Thyroid gland (tissue), 4 donors: ENCODE data around the gene TMPRSS11D. TPM values are rescaled to one million over a fixed set of nuclear protein-coding genes. Genes with fewer than 3 reads are reported as not detected.
A peak's percentile ranks its signal among the peaks of the same experiment; 100 is the strongest.

Experiments
- DNase-seq, 2 donors: peaks; one replicate each; pipeline ENCODE4 v3.0.0-alpha.2; 2019
- H3K27ac ChIP-seq, 3 donors: fragments of 200-600 bp; sonication (generic); 1 replicate in 2 of 3; 2 replicates in 1 of 3; pipeline ENCODE4 v1.5.1; 2016 to 2019; ENCODE audit warnings: mild to moderate bottlenecking in 1 of 3, moderate library complexity in 1 of 3
- H3K27me3 ChIP-seq: fragments of 200-600 bp; sonication (generic); one replicate; pipeline ENCODE4 v1.5.1; 2019
- H3K36me3 ChIP-seq, 2 donors: fragments of 200-600 bp; sonication (generic); one replicate each; pipeline ENCODE4 v1.5.1; 2016 to 2019
- H3K4me1 ChIP-seq, 2 donors: fragments of 200-600 bp; sonication (generic); one replicate each; pipeline ENCODE4 v1.5.1; 2017 to 2019
- H3K4me3 ChIP-seq, 3 donors: fragments of 200-600 bp; sonication (generic); replicated peaks in 1 of 3; 1 replicate in 2 of 3; 2 replicates in 1 of 3; pipeline ENCODE4 v1.5.1; 2016; ENCODE audit warnings: mild to moderate bottlenecking in 1 of 3
- H3K9me3 ChIP-seq: fragments of 200-600 bp; sonication (generic); one replicate; pipeline ENCODE4 v1.5.1; 2017
- POLR2A ChIP-seq, 2 donors: fragments of 450-650 bp; IDR thresholded peaks; one replicate each; pipeline ENCODE4 v1.6.1; 2017; ENCODE audit warnings: antibody characterized with exemption in 2 of 2, mild to moderate bottlenecking in 2 of 2, moderate library complexity in 1 of 2
- WGBS, 2 donors: methylation state at CpG; one replicate each; pipeline ENCODE4 v1.1.5; 2017; 5-methylcytosine and 5-hydroxymethylcytosine counted together
- intact Hi-C: fragments of 100-400 bp; cut with DNase I; formaldehyde crosslinking; loops from one replicate; pipeline ENCODE4 v1.15.1; 2023
- total RNA-seq, 4 donors: library from RNA; depleted of rRNA; stranded (reverse); fragments of >200 nt; gene quantifications; one replicate each; pipeline ENCODE4 v1.2.3, GENCODE V29; 2016
- TF ChIP-seq, protein P1 (sequence below), 6 experiments: fragments of 200-600 bp in 3 of 6; fragments of 450-650 bp in 3 of 6; sonication (generic) in 3 of 6; IDR thresholded peaks; one replicate each; pipeline ENCODE4 v1.5.1; 2016 to 2019; ENCODE audit warnings: antibody characterized with exemption in 6 of 6, mild to moderate bottlenecking in 2 of 6, inconsistent platforms in 1 of 6, moderate library complexity in 1 of 6

Gene TMPRSS11D
- total RNA-seq, 4 donors from 2014 or later: not detected

DNA sequence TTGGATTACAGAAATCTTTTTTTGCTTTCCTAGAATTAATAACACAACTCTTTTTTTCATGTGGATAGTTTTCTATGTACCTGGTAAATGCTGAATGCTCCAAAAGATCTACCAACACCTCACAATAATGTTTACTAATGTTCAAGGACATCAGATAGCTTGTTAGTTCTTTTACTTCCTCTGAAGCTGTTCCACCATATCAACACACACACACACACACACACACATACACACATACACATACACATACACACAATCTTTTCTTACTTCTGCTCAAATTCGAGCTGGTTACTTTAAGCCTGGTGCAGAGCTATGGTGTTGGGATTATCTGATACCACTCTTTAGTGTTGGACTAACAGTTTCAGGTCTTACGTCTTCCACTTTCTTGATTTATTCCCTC lies 28.3 kb upstream of the TMPRSS11D start:
- TF ChIP-seq, protein P1, sequence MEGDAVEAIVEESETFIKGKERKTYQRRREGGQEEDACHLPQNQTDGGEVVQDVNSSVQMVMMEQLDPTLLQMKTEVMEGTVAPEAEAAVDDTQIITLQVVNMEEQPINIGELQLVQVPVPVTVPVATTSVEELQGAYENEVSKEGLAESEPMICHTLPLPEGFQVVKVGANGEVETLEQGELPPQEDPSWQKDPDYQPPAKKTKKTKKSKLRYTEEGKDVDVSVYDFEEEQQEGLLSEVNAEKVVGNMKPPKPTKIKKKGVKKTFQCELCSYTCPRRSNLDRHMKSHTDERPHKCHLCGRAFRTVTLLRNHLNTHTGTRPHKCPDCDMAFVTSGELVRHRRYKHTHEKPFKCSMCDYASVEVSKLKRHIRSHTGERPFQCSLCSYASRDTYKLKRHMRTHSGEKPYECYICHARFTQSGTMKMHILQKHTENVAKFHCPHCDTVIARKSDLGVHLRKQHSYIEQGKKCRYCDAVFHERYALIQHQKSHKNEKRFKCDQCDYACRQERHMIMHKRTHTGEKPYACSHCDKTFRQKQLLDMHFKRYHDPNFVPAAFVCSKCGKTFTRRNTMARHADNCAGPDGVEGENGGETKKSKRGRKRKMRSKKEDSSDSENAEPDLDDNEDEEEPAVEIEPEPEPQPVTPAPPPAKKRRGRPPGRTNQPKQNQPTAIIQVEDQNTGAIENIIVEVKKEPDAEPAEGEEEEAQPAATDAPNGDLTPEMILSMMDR (IDR thresholded peaks at IDR 0.05): no peak
- no peak for TF ChIP-seq POLR2A (IDR thresholded peaks at IDR 0.05)
- H3K27me3 ChIP-seq: no peaks in the 10 kb centered on the region
- WGBS, 2 donors: 74 to 82% methylated on average over 2 of the region's 2 CpGs
- DNase-seq: no peak
- H3K36me3 ChIP-seq: no peaks in the 10 kb centered on the region
- intact Hi-C loops: no loop called here
- H3K27ac ChIP-seq: no peak overlapping the region
- no peaks in the 10 kb centered on the region for H3K4me1 ChIP-seq
- H3K9me3 ChIP-seq: no peaks in the 10 kb centered on the region
- H3K4me3 ChIP-seq: no peak overlapping the region

DNA sequence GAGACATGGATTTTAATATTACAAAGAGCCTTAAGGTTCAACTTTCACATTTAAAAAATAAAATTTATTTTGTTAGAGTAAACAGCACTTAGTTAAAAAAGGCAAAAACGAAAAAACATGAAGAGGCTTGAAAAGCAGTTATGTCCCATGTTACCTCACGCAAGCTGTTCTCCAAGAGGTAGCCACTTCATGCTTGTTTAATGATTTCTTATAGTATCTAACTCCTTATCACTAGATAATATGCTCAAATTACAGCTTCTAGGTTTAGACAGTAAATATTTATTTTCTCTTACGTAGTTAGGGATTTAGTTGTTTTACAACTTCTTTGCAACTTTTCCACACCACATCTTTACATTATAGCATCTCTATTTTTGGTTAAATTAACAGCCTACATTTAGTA lies 27.8 kb upstream of the TMPRSS11D start:
- Histone ChIP-seq H3K27me3 (no peaks in the 10 kb centered on the region), H3K4me1 (no peaks in the 10 kb centered on the region), H3K27ac (no peak overlapping the region), H3K9me3 (no peaks in the 10 kb centered on the region), H3K36me3 (no peaks in the 10 kb centered on the region), H3K4me3 (no peak overlapping the region)
- TF ChIP-seq POLR2A (IDR thresholded peaks at IDR 0.05): no peak
- TF ChIP-seq, protein P1 (IDR thresholded peaks at IDR 0.05): no peak
- WGBS, 2 donors: 82 to 89% methylated on average over 3 of the region's 3 CpGs
- intact Hi-C loops: no loop called here
- no peak for DNase-seq

DNA sequence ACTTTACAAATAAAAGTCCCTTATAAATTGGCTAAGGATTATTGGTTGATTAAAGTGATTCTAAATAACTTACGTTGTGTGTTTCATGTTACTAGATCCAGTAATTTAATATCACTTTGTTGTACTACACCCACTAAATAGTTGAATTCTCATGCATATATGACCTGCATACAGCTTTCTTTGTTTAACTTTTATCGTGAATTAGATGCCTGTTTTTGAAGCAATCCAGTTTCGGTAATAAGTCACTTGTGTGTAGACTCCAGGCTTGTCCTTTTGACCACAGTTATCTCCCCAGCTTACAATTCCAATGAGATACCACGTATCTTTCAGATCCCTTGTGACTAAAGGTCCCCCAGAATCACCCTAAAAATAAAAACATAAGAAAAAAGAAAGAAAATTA lies 27.3 kb upstream of the TMPRSS11D start:
- WGBS, 2 donors: 83 to 85% methylated on average over 4 of the region's 4 CpGs
- Histone ChIP-seq H3K27me3 (no peaks in the 10 kb centered on the region), H3K4me3 (no peak overlapping the region), H3K9me3 (no peaks in the 10 kb centered on the region), H3K36me3 (no peaks in the 10 kb centered on the region), H3K4me1 (no peaks in the 10 kb centered on the region), H3K27ac (no peak overlapping the region)
- TF ChIP-seq, protein P1 (IDR thresholded peaks at IDR 0.05): no peak
- TF ChIP-seq POLR2A (IDR thresholded peaks at IDR 0.05): no peak
- no peak for DNase-seq
- intact Hi-C loops: no loop called here

DNA sequence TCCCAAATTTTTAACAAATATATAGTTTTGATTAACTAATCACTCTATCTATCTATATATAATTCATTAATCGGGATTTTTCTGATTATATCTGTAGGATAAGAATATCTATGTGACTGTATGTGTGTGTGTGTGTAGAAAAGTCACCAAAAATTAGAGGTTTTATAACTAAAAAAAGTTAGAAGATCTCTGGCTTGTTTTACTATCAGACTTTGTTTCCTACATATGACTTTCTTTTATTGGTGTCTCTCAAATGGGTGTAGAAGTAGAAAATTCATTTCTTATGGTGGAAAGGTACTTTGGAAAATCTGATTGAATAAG lies 26.7 kb upstream of the TMPRSS11D start:
- intact Hi-C loops: no loop called here
- Histone ChIP-seq H3K36me3 (no peaks in the 10 kb centered on the region), H3K4me3 (no peak overlapping the region), H3K27me3 (no peaks in the 10 kb centered on the region), H3K4me1 (no peaks in the 10 kb centered on the region), H3K27ac (no peak overlapping the region), H3K9me3 (no peaks in the 10 kb centered on the region)
- 10 to 18% methylated on average over 1 of the region's 1 CpG for WGBS, 2 donors
- DNase-seq: no peak
- TF ChIP-seq, protein P1 (IDR thresholded peaks at IDR 0.05): peak in 1 of 6 experiments; percentile 1
- TF ChIP-seq POLR2A (IDR thresholded peaks at IDR 0.05): no peak

DNA sequence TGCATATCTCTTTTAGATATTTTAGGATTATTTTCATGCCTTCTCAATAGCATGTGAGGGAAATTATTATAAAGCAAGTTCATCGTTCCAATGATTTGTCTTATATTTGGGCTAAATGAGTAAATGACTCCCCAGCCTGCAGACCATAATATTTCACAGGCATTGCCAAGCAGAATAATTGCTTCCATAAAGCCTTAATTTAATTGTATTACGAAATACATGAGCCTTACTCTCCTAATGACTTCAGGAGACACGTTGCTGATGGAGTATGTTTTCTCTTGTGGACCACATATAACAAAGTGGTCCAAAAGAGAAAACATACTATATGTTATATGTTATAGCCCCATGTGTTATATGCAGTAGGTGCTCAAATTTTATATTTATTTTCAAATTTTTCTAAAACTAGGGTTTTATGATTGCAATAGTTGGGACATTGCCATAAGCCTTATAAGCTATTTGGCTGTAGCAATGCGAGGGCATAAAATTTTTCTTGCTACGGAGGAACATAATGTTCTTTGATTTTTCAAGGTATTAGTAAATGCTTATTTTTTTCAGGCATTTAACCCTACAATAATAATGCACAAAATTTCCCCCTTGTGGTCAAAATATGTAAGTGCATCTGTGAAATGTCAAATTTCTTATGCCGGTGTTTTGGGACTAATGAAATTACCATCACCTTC lies 26.2 kb upstream of the TMPRSS11D start:
- H3K27ac ChIP-seq: no peak overlapping the region
- no peaks in the 10 kb centered on the region for H3K4me1 ChIP-seq
- TF ChIP-seq POLR2A (IDR thresholded peaks at IDR 0.05): no peak
- TF ChIP-seq, protein P1 (IDR thresholded peaks at IDR 0.05): peak in 2 of 6 experiments; percentile 9 to 46
- H3K36me3 ChIP-seq: no peaks in the 10 kb centered on the region
- no peak overlapping the region for H3K4me3 ChIP-seq
- H3K9me3 ChIP-seq: no peaks in the 10 kb centered on the region
- intact Hi-C loops: no loop called here
- H3K27me3 ChIP-seq: no peaks in the 10 kb centered on the region
- 50 to 51% methylated on average over 6 of the region's 6 CpGs for WGBS, 2 donors
- DNase-seq: no peak
